Peyer's patch (tissue), 4 donors: ENCODE data around the gene NHLRC4. TPM values are rescaled to one million over a fixed set of nuclear protein-coding genes. Genes with fewer than 3 reads are reported as not detected.
A peak's percentile ranks its signal among the peaks of the same experiment; 100 is the strongest.

Experiments
- DNase-seq, 3 donors: peaks; one replicate each; pipeline ENCODE4 v3.0.0-alpha.2; 2017 to 2019
- H3K27ac ChIP-seq, 4 donors: fragments of 200-600 bp; sonication (generic); one replicate each; pipeline ENCODE4 v1.5.1; 2016 to 2019
- H3K27me3 ChIP-seq, 2 donors: fragments of 200-600 bp; sonication (generic); one replicate each; pipeline ENCODE4 v1.5.1; 2019
- H3K36me3 ChIP-seq, 3 donors: fragments of 200-600 bp; sonication (generic); one replicate each; pipeline ENCODE4 v1.5.1; 2016 to 2019
- H3K4me1 ChIP-seq, 4 donors: fragments of 200-600 bp; sonication (generic); one replicate each; pipeline ENCODE4 v1.5.1; 2016 to 2019
- H3K4me3 ChIP-seq, 4 donors: fragments of 200-600 bp; sonication (generic); 1 replicate in 3 of 4; 2 replicates in 1 of 4; pipeline ENCODE4 v1.5.1; 2016 to 2019; ENCODE audit warnings: mild to moderate bottlenecking in 1 of 4
- H3K9me3 ChIP-seq, 4 donors: fragments of 200-600 bp; sonication (generic); one replicate each; pipeline ENCODE4 v1.5.1; 2016 to 2019; ENCODE audit warnings: mild to moderate bottlenecking in 1 of 4
- POLR2A ChIP-seq, 2 donors: fragments of 450-650 bp; IDR thresholded peaks; one replicate each; pipeline ENCODE4 v1.5.1; 2017; ENCODE audit warnings: antibody characterized with exemption in 2 of 2, mild to moderate bottlenecking in 2 of 2, moderate library complexity in 2 of 2
- total RNA-seq, 4 donors: library from RNA; depleted of rRNA; stranded (reverse); fragments of >200 nt; gene quantifications; one replicate each; pipeline ENCODE4 v1.1.0, GENCODE V29; 2016
- TF ChIP-seq, protein P1 (sequence below), 6 experiments: fragments of 450-650 bp in 4 of 6; fragments of 200-600 bp in 2 of 6; sonication (generic) in 1 of 6; IDR thresholded peaks; one replicate each; pipeline ENCODE4 v1.5.1; 2017 to 2019; ENCODE audit warnings: antibody characterized with exemption in 6 of 6, mild to moderate bottlenecking in 3 of 6, moderate library complexity in 1 of 6

NHLRC4 gene
- total RNA-seq, 4 donors from 2014 or later, result 1.2 to 17.3 (median 1.5) TPM

DNA sequence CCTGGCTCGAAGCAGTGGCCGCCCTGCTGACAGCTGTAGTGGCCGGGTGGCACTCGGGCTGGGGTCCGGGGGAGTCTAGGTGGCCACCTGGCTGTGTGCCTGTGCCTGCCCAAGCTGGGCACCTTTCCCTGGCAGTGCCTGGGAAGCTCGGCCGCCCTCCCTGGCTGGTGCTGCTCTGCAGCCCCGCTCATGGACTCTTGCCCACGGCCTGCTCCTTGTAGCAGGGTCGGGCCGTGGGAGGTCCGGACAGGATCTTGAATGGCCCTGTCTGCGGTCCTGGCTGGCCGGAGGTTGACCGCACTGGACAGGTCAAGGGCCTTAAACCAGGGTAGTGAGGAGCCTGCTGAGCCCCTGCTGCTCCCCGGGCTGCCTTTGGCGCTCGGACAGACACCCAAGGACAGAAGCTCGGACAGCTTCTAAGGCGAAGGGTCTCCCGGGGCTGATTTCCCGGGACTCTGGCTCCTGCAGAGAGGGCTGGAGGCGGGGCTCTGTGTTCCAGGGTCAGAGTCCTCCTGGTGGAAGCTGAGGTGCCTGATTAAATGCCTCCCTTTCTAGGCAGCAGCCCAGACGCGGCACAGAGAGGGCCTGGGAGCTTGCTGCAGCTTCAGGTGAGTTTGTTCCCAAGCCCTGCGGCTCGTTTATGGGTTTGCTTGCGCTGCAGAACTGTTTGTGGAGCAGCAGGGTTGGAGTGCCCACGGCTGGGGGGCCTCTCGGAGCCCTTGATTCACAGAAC lies 33.2 kb upstream of the NHLRC4 start:
- Histone ChIP-seq H3K27ac (peak overlapping the region in 3 of 4 donors; percentile 84 to 98 (median 92)), H3K36me3 (peaks cover 0 to 26% (median 0%) of the 10 kb centered on the region in 3 donors), H3K4me3 (peak overlapping the region in 3 of 4 donors; percentile 22 to 63 (median 48)), H3K27me3 (no peaks in the 10 kb centered on the region), H3K4me1 (peaks cover 0 to 50% (median 17%) of the 10 kb centered on the region in 4 donors), H3K9me3 (no peaks in the 10 kb centered on the region)
- DNase-seq, result peak in 2 of 3 donors; percentile 89
- TF ChIP-seq POLR2A (IDR thresholded peaks at IDR 0.05), result peak; percentile 86 to 92
- TF ChIP-seq, protein P1, sequence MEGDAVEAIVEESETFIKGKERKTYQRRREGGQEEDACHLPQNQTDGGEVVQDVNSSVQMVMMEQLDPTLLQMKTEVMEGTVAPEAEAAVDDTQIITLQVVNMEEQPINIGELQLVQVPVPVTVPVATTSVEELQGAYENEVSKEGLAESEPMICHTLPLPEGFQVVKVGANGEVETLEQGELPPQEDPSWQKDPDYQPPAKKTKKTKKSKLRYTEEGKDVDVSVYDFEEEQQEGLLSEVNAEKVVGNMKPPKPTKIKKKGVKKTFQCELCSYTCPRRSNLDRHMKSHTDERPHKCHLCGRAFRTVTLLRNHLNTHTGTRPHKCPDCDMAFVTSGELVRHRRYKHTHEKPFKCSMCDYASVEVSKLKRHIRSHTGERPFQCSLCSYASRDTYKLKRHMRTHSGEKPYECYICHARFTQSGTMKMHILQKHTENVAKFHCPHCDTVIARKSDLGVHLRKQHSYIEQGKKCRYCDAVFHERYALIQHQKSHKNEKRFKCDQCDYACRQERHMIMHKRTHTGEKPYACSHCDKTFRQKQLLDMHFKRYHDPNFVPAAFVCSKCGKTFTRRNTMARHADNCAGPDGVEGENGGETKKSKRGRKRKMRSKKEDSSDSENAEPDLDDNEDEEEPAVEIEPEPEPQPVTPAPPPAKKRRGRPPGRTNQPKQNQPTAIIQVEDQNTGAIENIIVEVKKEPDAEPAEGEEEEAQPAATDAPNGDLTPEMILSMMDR (IDR thresholded peaks at IDR 0.05), result peak in 1 of 6 experiments; percentile 24

DNA sequence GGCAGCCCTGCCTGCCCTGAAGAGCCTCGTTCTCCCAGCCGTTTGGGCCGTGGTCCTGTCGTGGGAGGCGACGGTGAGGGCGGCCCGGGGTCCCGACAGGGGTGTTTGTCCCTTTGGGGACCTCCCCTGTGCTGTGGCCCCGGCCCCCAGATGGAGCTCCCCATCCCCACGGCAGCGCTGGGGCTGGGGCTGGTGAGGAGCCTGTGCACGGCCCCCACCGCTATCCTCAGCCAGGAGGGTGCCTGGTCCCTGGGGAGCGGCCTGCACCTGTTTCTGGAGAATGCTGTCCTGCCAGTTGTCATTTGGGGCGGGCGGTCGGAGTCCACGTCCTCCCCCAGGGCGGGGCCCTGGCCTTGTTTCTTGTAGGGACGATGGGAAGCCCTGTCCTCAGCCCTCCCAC lies 32.7 kb upstream of the NHLRC4 start:
- Histone ChIP-seq H3K4me1 (peaks cover 0 to 45% (median 11%) of the 10 kb centered on the region in 4 donors), H3K4me3 (peak overlapping the region in 3 of 4 donors; percentile 22 to 63 (median 48)), H3K36me3 (peaks cover 0 to 32% (median 0%) of the 10 kb centered on the region in 3 donors), H3K27me3 (no peaks in the 10 kb centered on the region), H3K27ac (peak overlapping the region in 3 of 4 donors; percentile 84 to 98 (median 92)), H3K9me3 (no peaks in the 10 kb centered on the region)
- no peak for TF ChIP-seq POLR2A (IDR thresholded peaks at IDR 0.05)
- TF ChIP-seq, protein P1 (IDR thresholded peaks at IDR 0.05), result no peak
- peak in 2 of 3 donors; percentile 85 to 89 for DNase-seq

DNA sequence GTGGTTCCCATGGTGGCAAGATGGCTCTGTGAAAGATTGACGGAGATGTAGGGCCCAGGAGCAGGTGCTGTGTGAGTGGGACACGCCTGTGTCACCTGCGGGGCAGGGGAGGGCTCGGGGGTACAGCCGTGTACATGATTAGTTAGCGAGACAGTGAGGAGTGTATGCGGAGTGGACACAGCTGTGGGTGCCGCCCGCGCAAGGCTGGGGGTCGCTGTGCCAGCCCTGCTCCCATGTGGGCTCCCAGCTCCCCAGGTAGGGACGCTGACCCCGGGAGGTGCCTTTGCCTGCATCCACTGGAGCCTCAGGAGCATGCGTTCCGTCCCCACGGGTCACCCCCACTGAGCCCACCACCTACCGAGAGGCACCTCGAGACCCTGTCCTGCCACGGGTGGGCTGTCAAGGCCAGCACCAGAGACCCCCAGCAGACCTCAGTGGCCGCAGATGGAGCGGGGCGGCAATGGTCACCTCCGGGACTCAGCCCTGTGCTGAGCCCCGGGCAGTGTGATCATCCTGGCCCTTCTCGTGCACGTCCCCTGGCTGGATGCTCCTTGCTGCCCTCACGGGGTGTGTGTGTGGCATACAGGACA lies 31.9 kb upstream of the NHLRC4 start:
- H3K27me3 ChIP-seq, result no peaks in the 10 kb centered on the region
- H3K9me3 ChIP-seq, result no peaks in the 10 kb centered on the region
- DNase-seq, result no peak
- peaks cover 0 to 40% (median 0%) of the 10 kb centered on the region in 3 donors for H3K36me3 ChIP-seq
- peaks cover 0 to 37% (median 3%) of the 10 kb centered on the region in 4 donors for H3K4me1 ChIP-seq
- H3K27ac ChIP-seq, result peak overlapping the region in 3 of 4 donors; percentile 84 to 98 (median 92)
- TF ChIP-seq POLR2A (IDR thresholded peaks at IDR 0.05), result peak in 1 of 2 donors; percentile 74
- TF ChIP-seq, protein P1 (IDR thresholded peaks at IDR 0.05), result peak in 2 of 6 experiments; percentile 27 to 45
- H3K4me3 ChIP-seq, result peak overlapping the region in 3 of 4 donors; percentile 22 to 63 (median 48)

DNA sequence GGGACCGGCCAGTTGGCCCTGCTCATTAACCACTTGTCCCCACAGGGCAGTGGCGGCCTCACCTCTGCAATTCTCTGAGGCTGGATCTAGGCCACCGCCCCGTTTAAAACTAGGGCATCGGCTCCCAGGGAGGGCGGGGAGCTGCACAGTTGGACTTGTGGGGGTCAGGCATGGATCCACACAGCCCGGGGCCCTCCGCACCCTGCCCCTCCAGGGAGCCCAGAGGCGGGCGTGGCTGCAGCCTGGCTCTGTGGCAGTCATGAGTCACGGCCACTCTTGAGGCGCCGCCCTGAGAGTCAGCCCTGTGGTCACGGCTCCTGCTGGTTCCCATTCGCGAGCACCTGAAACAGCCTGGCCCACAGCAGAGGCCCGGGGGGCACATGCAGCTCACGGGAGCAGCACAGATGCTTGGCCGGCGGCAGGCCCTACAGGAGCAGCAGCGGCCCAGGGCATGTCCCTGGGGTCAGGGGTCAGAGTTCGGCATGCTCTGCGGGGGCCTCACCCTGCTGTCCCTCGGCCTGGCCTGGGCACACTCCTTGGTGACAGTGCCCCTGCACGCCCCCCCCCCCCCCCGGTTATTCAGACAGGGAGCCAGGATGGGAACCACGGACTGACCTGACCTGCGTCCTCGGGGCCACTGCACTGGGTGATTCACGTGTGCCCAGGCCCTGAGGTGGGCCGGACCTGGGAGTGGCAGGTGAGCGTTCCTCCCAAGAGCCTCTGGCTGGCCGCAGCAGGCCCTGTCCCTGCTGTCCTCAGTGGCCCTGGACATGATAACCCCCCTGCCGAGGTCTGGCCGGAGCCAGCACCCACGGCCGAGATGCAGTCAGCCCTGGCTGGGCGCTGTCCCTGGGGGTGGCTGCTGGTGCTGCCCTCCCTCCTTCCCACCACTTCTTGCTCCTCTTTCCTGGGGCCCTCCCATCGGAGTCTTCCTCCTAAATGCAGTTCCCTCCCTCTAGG lies 31.1 kb upstream of the NHLRC4 start:
- H3K4me1 ChIP-seq, result peaks cover 0 to 30% (median 0%) of the 10 kb centered on the region in 4 donors
- H3K27me3 ChIP-seq, result no peaks in the 10 kb centered on the region
- H3K4me3 ChIP-seq, result peak overlapping the region in 2 of 4 donors; percentile 48 to 63
- TF ChIP-seq, protein P1 (IDR thresholded peaks at IDR 0.05), result peak in 1 of 6 experiments; percentile 38
- peak in 1 of 2 donors; percentile 74 for TF ChIP-seq POLR2A (IDR thresholded peaks at IDR 0.05)
- peak in 2 of 3 donors; percentile 90 to 94 for DNase-seq
- peak overlapping the region in 3 of 4 donors; percentile 84 to 98 (median 92) for H3K27ac ChIP-seq
- H3K9me3 ChIP-seq, result no peaks in the 10 kb centered on the region
- H3K36me3 ChIP-seq, result peaks cover 0 to 48% (median 0%) of the 10 kb centered on the region in 3 donors

DNA sequence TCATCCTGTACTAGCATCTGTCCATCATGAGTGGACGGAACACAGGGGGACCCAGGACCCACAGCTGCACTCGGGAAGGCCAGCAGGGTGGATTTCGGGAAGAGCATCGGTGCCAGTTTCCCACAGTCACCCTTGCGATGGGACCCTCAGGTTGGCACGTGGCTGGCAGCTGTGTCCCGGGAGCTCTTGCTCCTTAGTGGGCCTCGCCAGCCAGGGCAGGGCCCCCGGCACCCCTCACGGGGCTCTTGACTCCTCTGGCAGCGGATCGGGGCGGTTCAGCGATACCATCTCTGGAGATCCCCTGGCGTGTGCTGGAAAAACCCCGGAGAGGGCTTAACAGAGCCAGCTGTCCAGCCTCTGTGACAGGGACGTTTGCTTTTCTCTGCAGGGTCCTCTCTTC lies 30.1 kb upstream of the NHLRC4 start:
- Histone ChIP-seq H3K27me3 (no peaks in the 10 kb centered on the region), H3K36me3 (peaks cover 0 to 53% (median 0%) of the 10 kb centered on the region in 3 donors), H3K9me3 (no peaks in the 10 kb centered on the region), H3K4me3 (no peak overlapping the region), H3K4me1 (peaks cover 0 to 21% (median 0%) of the 10 kb centered on the region in 4 donors), H3K27ac (no peak overlapping the region)
- TF ChIP-seq, protein P1 (IDR thresholded peaks at IDR 0.05), result no peak
- no peak for TF ChIP-seq POLR2A (IDR thresholded peaks at IDR 0.05)
- DNase-seq, result no peak
